Keratinocyte (primary cell): Measurements from ENCODE around the gene C1D.

Source experiments
- CTCF ChIP-seq, 3 experiments: IDR thresholded peaks in 1 of 3; conservative IDR thresholded peaks in 1 of 3; optimal IDR thresholded peaks in 1 of 3; 2 replicates in 2 of 3; 3 replicates in 1 of 3; pipeline versions ENCODE3 to v1.5.1; 2011; ENCODE audit warnings: low read length in 3 of 3, mild to moderate bottlenecking in 3 of 3, moderate library complexity in 2 of 3, control low read depth in 1 of 3, inconsistent platforms in 1 of 3; ENCODE audit not compliant: insufficient read depth in 2 of 3; ENCODE audit errors: extremely low read depth in 1 of 3
- EZH2 ChIP-seq: IDR thresholded peaks from one replicate; pipeline ENCODE4 v1.6.1; 2012; ENCODE audit warnings: inconsistent platforms, mild to moderate bottlenecking, low read length, moderate library complexity

GRCh38 chr2:68039317-68039716 lies 23.5 kb downstream of the C1D start:
- TF ChIP-seq EZH2 (no peak), CTCF (optimal IDR thresholded peaks at IDR 0.05 in 1 of 3, IDR thresholded peaks at IDR 0.05 in 1 of 3, conservative IDR thresholded peaks at IDR 0.05 in 1 of 3; ENCODE audit: extremely low read depth in 1 of 3, insufficient read depth in 2 of 3, low read length in 3 of 3) (no peak)
